ENCODE measurements around the gene AFG1L. TPM values are rescaled to one million over a fixed set of nuclear protein-coding genes. Genes with fewer than 3 reads are reported as not detected.
"Not testable (repeated sequence)": the region's sequence is repeated elsewhere in the genome, so short reads cannot be mapped to it uniquely, and the experiment has no call there.

Gene AFG1L
- total RNA-seq, 2 donors from 2014 or later, result 10.5 to 11.1 TPM

- Histone ChIP-seq H3K4me3 (ENCODE audit: low read length) (no peak overlapping the region), H3K27me3 (ENCODE audit: control insufficient read depth, insufficient read depth, low read length, poor library complexity, severe bottlenecking) (no peaks in the 10 kb centered on the region), H3K4me1 (ENCODE audit: control insufficient read depth, insufficient read depth, low read length) (no peaks in the 10 kb centered on the region), H3K27ac (ENCODE audit: low read depth, low read length) (no peak overlapping the region), H3K9ac (ENCODE audit: extremely low read depth, low read length, poor library complexity, severe bottlenecking) (no peak overlapping the region), H3K36me3 (ENCODE audit: control insufficient read depth, insufficient read depth, low read length) (no peaks in the 10 kb centered on the region), H3K9me3 (ENCODE audit: control insufficient read depth, low read length) (no peaks in the 10 kb centered on the region)
- H3K27ac Mint-ChIP-seq, result no peak overlapping the region
- WGBS, 2 experiments (ENCODE audit: insufficient coverage in 1 of 2, insufficient read length in 1 of 2), result 76 to 88% methylated on average over 2 to 3 of the region's 3 CpGs
- TF ChIP-seq, protein P1, sequence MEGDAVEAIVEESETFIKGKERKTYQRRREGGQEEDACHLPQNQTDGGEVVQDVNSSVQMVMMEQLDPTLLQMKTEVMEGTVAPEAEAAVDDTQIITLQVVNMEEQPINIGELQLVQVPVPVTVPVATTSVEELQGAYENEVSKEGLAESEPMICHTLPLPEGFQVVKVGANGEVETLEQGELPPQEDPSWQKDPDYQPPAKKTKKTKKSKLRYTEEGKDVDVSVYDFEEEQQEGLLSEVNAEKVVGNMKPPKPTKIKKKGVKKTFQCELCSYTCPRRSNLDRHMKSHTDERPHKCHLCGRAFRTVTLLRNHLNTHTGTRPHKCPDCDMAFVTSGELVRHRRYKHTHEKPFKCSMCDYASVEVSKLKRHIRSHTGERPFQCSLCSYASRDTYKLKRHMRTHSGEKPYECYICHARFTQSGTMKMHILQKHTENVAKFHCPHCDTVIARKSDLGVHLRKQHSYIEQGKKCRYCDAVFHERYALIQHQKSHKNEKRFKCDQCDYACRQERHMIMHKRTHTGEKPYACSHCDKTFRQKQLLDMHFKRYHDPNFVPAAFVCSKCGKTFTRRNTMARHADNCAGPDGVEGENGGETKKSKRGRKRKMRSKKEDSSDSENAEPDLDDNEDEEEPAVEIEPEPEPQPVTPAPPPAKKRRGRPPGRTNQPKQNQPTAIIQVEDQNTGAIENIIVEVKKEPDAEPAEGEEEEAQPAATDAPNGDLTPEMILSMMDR (conservative IDR thresholded peaks at IDR 0.05), result no peak
- H3K27me3 Mint-ChIP-seq (ENCODE audit: insufficient read depth), result peaks cover 4% of the 10 kb centered on the region
- no peaks in the 10 kb centered on the region for H3K9me3 Mint-ChIP-seq
- H3K4me1 Mint-ChIP-seq, result peaks cover 2% of the 10 kb centered on the region
- DNase-seq, result no peak
- H3K36me3 Mint-ChIP-seq (ENCODE audit: low read depth), result no peaks in the 10 kb centered on the region
- no peak overlapping the region for H3K4me3 Mint-ChIP-seq
These were observed 234.0 kb downstream of the AFG1L start for GRCh38 chr6:108528878-108529277.

DNA sequence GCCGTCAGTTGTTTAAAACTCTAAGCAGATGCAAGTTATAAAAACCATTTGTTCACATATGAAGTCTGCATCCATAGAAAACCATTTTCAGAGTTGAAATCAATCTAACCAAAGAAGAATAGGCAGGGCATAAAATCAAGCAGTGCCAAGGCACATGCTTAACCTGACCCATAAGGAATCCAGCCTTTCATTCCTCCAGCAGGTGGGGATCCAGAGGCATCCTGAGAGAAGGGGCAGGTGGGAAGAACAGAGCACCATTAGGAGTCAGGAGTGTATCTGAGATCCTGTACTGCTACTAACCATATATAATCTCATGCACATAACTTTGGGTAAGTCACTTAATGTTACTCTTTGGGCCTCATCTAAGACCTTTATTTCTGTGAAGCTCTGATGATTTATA lies 236.5 kb downstream of the AFG1L start:
- Mint-ChIP-seq H3K4me3 (no peak overlapping the region), H3K27ac (no peak overlapping the region), H3K36me3 (ENCODE audit: low read depth) (no peaks in the 10 kb centered on the region), H3K4me1 (no peaks in the 10 kb centered on the region), H3K27me3 (ENCODE audit: insufficient read depth) (peaks cover 6% of the 10 kb centered on the region), H3K9me3 (no peaks in the 10 kb centered on the region)
- WGBS, 2 experiments (ENCODE audit: insufficient coverage in 1 of 2, insufficient read length in 1 of 2), result 91% methylated on average over 1 of the region's 1 CpG; no CpG with 5 or more reads in 1 of the 2 experiments
- DNase-seq, result peak; percentile 62
- Histone ChIP-seq H3K27me3 (ENCODE audit: control insufficient read depth, insufficient read depth, low read length, poor library complexity, severe bottlenecking) (no peaks in the 10 kb centered on the region), H3K9me3 (ENCODE audit: control insufficient read depth, low read length) (no peaks in the 10 kb centered on the region), H3K9ac (ENCODE audit: extremely low read depth, low read length, poor library complexity, severe bottlenecking) (no peak overlapping the region), H3K4me1 (ENCODE audit: control insufficient read depth, insufficient read depth, low read length) (no peaks in the 10 kb centered on the region), H3K27ac (ENCODE audit: low read depth, low read length) (no peak overlapping the region), H3K4me3 (ENCODE audit: low read length) (no peak overlapping the region), H3K36me3 (ENCODE audit: control insufficient read depth, insufficient read depth, low read length) (no peaks in the 10 kb centered on the region)
- TF ChIP-seq, protein P1 (conservative IDR thresholded peaks at IDR 0.05), result peak; percentile 70

DNA sequence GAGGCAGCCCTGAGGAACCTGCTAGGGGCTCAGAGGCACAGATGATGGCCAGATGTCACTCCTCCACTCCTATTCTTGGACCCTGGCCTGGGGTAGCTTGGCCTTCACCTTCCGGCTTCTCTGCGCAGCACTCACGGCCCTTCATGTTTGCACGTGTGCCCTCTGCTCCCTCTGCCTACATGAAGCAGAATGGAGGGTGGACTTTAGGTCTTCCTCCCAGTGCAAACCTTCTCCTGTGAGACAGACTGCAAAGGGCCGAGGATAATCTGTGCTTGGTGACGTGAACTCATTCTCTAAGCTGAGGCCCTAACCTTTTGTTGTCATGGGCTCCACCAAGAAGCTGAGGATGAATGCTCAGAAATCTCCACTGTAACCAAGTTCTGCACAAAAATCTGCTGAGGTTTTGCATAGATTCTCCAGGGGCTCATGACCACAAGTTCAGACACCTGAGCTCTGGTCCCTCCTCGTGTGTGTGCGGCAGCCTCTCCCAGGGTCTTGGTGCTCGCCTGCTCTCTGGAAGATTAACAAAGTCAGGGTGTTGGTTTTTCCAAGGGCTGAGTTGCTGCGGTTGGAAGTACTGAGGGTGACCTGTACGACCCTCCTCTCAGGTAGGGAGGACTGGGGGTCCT lies 240.4 kb downstream of the AFG1L start:
- Mint-ChIP-seq H3K36me3 (ENCODE audit: low read depth) (no peaks in the 10 kb centered on the region), H3K27me3 (ENCODE audit: insufficient read depth) (peaks cover 8% of the 10 kb centered on the region), H3K9me3 (no peaks in the 10 kb centered on the region), H3K27ac (no peak overlapping the region), H3K4me3 (no peak overlapping the region), H3K4me1 (peaks cover 3% of the 10 kb centered on the region)
- H3K4me3 ChIP-seq (ENCODE audit: low read length), result no peak overlapping the region
- no peak for DNase-seq
- no peak overlapping the region for H3K27ac ChIP-seq (ENCODE audit: low read depth, low read length)
- no peaks in the 10 kb centered on the region for H3K27me3 ChIP-seq (ENCODE audit: control insufficient read depth, insufficient read depth, low read length, poor library complexity, severe bottlenecking)
- TF ChIP-seq, protein P1 (conservative IDR thresholded peaks at IDR 0.05), result no peak
- no peak overlapping the region for H3K9ac ChIP-seq (ENCODE audit: extremely low read depth, low read length, poor library complexity, severe bottlenecking)
- no peaks in the 10 kb centered on the region for H3K4me1 ChIP-seq (ENCODE audit: control insufficient read depth, insufficient read depth, low read length)
- no peaks in the 10 kb centered on the region for H3K9me3 ChIP-seq (ENCODE audit: control insufficient read depth, low read length)
- no peaks in the 10 kb centered on the region for H3K36me3 ChIP-seq (ENCODE audit: control insufficient read depth, insufficient read depth, low read length)
- WGBS, 2 experiments (ENCODE audit: insufficient coverage in 1 of 2, insufficient read length in 1 of 2), result 92 to 93% methylated on average over 8 to 11 of the region's 11 CpGs

- H3K36me3 Mint-ChIP-seq (ENCODE audit: low read depth); H3K27ac Mint-ChIP-seq; DNase-seq; H3K9me3 Mint-ChIP-seq; H3K4me1 Mint-ChIP-seq; H3K36me3 ChIP-seq (ENCODE audit: control insufficient read depth, insufficient read depth, low read length); H3K4me3 ChIP-seq (ENCODE audit: low read length); H3K9me3 ChIP-seq (ENCODE audit: control insufficient read depth, low read length); H3K27ac ChIP-seq (ENCODE audit: low read depth, low read length); H3K4me1 ChIP-seq (ENCODE audit: control insufficient read depth, insufficient read depth, low read length); H3K4me3 Mint-ChIP-seq; H3K9ac ChIP-seq (ENCODE audit: extremely low read depth, low read length, poor library complexity, severe bottlenecking); H3K27me3 Mint-ChIP-seq (ENCODE audit: insufficient read depth); H3K27me3 ChIP-seq (ENCODE audit: control insufficient read depth, insufficient read depth, low read length, poor library complexity, severe bottlenecking): not testable (repeated sequence)
- 80 to 92% methylated on average over 1 to 4 of the region's 4 CpGs for WGBS, 2 experiments (ENCODE audit: insufficient coverage in 1 of 2, insufficient read length in 1 of 2)
These were observed 241.2 kb downstream of the AFG1L start for GRCh38 chr6:108535920-108536535.

Measured in endodermal cell (in vitro differentiated cells).